Caco-2 (cell line): ENCODE measurements around the gene EXTL1. TPM values are rescaled to one million over a fixed set of nuclear protein-coding genes. Genes with fewer than 3 reads are reported as not detected.

Source experiments
- BruUV-seq: library from RNA; stranded (reverse); fragments of 400-500 nt; replicated peaks from 2 replicates; lab custom pipeline; 2021; lab: Mats Ljungman, UMichigan
- CTCF ChIA-PET: fragments of 300-600 bp; sonication (Branson Sonifier 250); formaldehyde crosslinking; loops from one replicate; lab custom pipeline; 2022; ENCODE audit warnings: antibody characterized with exemption; lab: Charles Lee
- POLR2A ChIA-PET: fragments of 300-600 bp; sonication (Branson Sonifier 250); formaldehyde crosslinking; loops from one replicate; lab custom pipeline; 2022; ENCODE audit warnings: antibody characterized with exemption; lab: Charles Lee
- DNase-seq, 2 experiments: peaks; one replicate each; pipeline versions ENCODE4 v3.0.0 to v3.0.0-alpha.2; 2020 to 2022
- H3K27me3 ChIP-seq: replicated peaks from 2 replicates; pipeline ENCODE4 v1.6.0; 2011; ENCODE audit warnings: low read length; ENCODE audit not compliant: control insufficient read depth, insufficient read depth
- H3K36me3 ChIP-seq: 2 replicates; pipeline ENCODE4 v1.5.1; 2011; ENCODE audit warnings: low read length; ENCODE audit not compliant: control insufficient read depth, insufficient read depth
- H3K4me1 ChIP-seq: fragments of 250-450 bp; sonication (Bioruptor Pico); 2 replicates; pipeline ENCODE4 v1.5.1; 2020; ENCODE audit warnings: mild to moderate bottlenecking
- H3K4me3 ChIP-seq: 2 replicates; pipeline ENCODE4 v1.5.1; 2011; ENCODE audit warnings: low read depth, mild to moderate bottlenecking, control low read depth, low read length
- H3K9me3 ChIP-seq: fragments of 250-450 bp; sonication (Bioruptor Pico); 2 replicates; pipeline ENCODE4 v1.5.1; 2020; ENCODE audit warnings: mild to moderate bottlenecking, moderate library complexity
- H3K27ac Mint-ChIP-seq: one replicate; pipeline ENCODE4 v1.8.0; 2022; ENCODE audit warnings: mixed read lengths; ENCODE audit not compliant: unreplicated experiment
- H3K27me3 Mint-ChIP-seq: one replicate; pipeline ENCODE4 v1.8.0; 2022; ENCODE audit warnings: mixed read lengths; ENCODE audit not compliant: insufficient read depth, unreplicated experiment
- H3K36me3 Mint-ChIP-seq: one replicate; pipeline ENCODE4 v1.8.0; 2022; ENCODE audit warnings: mild to moderate bottlenecking, mixed read lengths; ENCODE audit not compliant: insufficient read depth, unreplicated experiment
- H3K4me1 Mint-ChIP-seq: one replicate; pipeline ENCODE4 v1.8.0; 2022; ENCODE audit warnings: low read depth, mixed read lengths; ENCODE audit not compliant: unreplicated experiment
- H3K4me3 Mint-ChIP-seq: one replicate; pipeline ENCODE4 v1.8.0; 2022; ENCODE audit warnings: mild to moderate bottlenecking, moderate library complexity, mixed read lengths; ENCODE audit not compliant: unreplicated experiment
- H3K9me3 Mint-ChIP-seq: one replicate; pipeline ENCODE4 v1.8.0; 2022; ENCODE audit warnings: mixed read lengths; ENCODE audit not compliant: unreplicated experiment
- CTCF ChIP-seq, 2 experiments: fragments of 200-600 bp in 1 of 2; IDR thresholded peaks; 1 replicate in 1 of 2; 2 replicates in 1 of 2; pipeline versions ENCODE4 v1.5.1 to v1.8.0; 2011 to 2022; ENCODE audit warnings: antibody characterized with exemption in 1 of 2, control low read depth in 1 of 2, inconsistent platforms in 1 of 2, low read depth in 1 of 2, low read length in 1 of 2, mild to moderate bottlenecking in 1 of 2, moderate library complexity in 1 of 2; ENCODE audit not compliant: insufficient read depth in 1 of 2, severe bottlenecking in 1 of 2, unreplicated experiment in 1 of 2
- intact Hi-C: fragments of 100-400 bp; cut with micrococcal nuclease; formaldehyde crosslinking; loops from one replicate; pipeline ENCODE4 v1.10.0; 2022; ENCODE audit not compliant: unreplicated experiment
- total RNA-seq: library from RNA; stranded (reverse); gene quantifications from 2 replicates; pipeline ENCODE4 v1.2.3, GENCODE V29; 2022

Gene EXTL1
- total RNA-seq, 1 experiment from 2014 or later: 0.34 TPM

GRCh38 chr1:26005434-26006105 is 16.0 kb upstream of the EXTL1 start:
- no peaks in the 10 kb centered on the region for H3K9me3 ChIP-seq
- no peak overlapping the region for H3K4me3 Mint-ChIP-seq
- no peak for DNase-seq
- no peak overlapping the region for H3K27ac Mint-ChIP-seq
- no TSS peak for BruUV-seq
- no peaks in the 10 kb centered on the region for H3K36me3 Mint-ChIP-seq
- H3K4me1 ChIP-seq: no peaks in the 10 kb centered on the region
- intact Hi-C loops: no loop called here
- no peaks in the 10 kb centered on the region for H3K36me3 ChIP-seq
- H3K4me3 ChIP-seq: no peak overlapping the region
- POLR2A ChIA-PET: no interaction called here
- H3K9me3 Mint-ChIP-seq: no peaks in the 10 kb centered on the region
- TF ChIP-seq CTCF (IDR thresholded peaks at IDR 0.05; ENCODE audit: insufficient read depth in 1 of 2, low read depth in 1 of 2, low read length in 1 of 2, severe bottlenecking in 1 of 2, unreplicated experiment in 1 of 2): no peak
- H3K4me1 Mint-ChIP-seq: no peaks in the 10 kb centered on the region
- H3K27me3 Mint-ChIP-seq: no peaks in the 10 kb centered on the region
- no peaks in the 10 kb centered on the region for H3K27me3 ChIP-seq
- CTCF ChIA-PET: interaction anchor here (1.6 kb wide), 1 partner anchor 110 kb away, joined by 6 read pairs; no protein-coding TSS in a partner anchor

- POLR2A ChIA-PET: no interaction called here
- Histone ChIP-seq H3K4me1 (no peaks in the 10 kb centered on the region), H3K36me3 (no peaks in the 10 kb centered on the region), H3K27me3 (no peaks in the 10 kb centered on the region), H3K4me3 (no peak overlapping the region), H3K9me3 (no peaks in the 10 kb centered on the region)
- TF ChIP-seq CTCF (IDR thresholded peaks at IDR 0.05; ENCODE audit: insufficient read depth in 1 of 2, low read depth in 1 of 2, low read length in 1 of 2, severe bottlenecking in 1 of 2, unreplicated experiment in 1 of 2): no peak
- Mint-ChIP-seq H3K9me3 (no peaks in the 10 kb centered on the region), H3K36me3 (no peaks in the 10 kb centered on the region), H3K4me3 (no peak overlapping the region), H3K27ac (no peak overlapping the region), H3K4me1 (no peaks in the 10 kb centered on the region), H3K27me3 (no peaks in the 10 kb centered on the region)
- no peak for DNase-seq
- intact Hi-C loops: no loop called here
- CTCF ChIA-PET: no interaction called here
- no TSS peak for BruUV-seq
Observed at GRCh38 chr1:26006710-26007109, 14.9 kb upstream of the EXTL1 start.

- H3K4me3 Mint-ChIP-seq: no peak overlapping the region
- H3K4me1 Mint-ChIP-seq: no peaks in the 10 kb centered on the region
- no peaks in the 10 kb centered on the region for H3K36me3 Mint-ChIP-seq
- no peaks in the 10 kb centered on the region for H3K9me3 Mint-ChIP-seq
- peak; percentile 47 to 48 for TF ChIP-seq CTCF (IDR thresholded peaks at IDR 0.05; ENCODE audit: insufficient read depth in 1 of 2, low read depth in 1 of 2, low read length in 1 of 2, severe bottlenecking in 1 of 2, unreplicated experiment in 1 of 2)
- Histone ChIP-seq H3K4me1 (no peaks in the 10 kb centered on the region), H3K36me3 (no peaks in the 10 kb centered on the region), H3K4me3 (no peak overlapping the region), H3K27me3 (no peaks in the 10 kb centered on the region), H3K9me3 (no peaks in the 10 kb centered on the region)
- H3K27ac Mint-ChIP-seq: no peak overlapping the region
- H3K27me3 Mint-ChIP-seq: no peaks in the 10 kb centered on the region
- POLR2A ChIA-PET: no interaction called here
- CTCF ChIA-PET: interaction anchor here (0.6 to 2.1 kb wide), 4 partner anchors 12 to 114 kb away, joined by 4 to 10 read pairs (median 4); partner anchors contain the start of gene PAFAH2
- peak; percentile 46 to 61 for DNase-seq
- BruUV-seq: no TSS peak
- intact Hi-C loops: loop anchor here (1.0 kb wide), 2 partner anchors 115 to 173 kb away; no protein-coding TSS in a partner anchor
Observed at GRCh38 chr1:26009796-26010447, 11.7 kb upstream of the EXTL1 start.
